DOHH2 (cell line): ENCODE data around the gene TSC2.

Source experiments
- EZH2phosphoT487 ChIP-seq: fragments of 200-600 bp; sonication (generic); IDR thresholded peaks from 2 replicates; pipeline ENCODE4 v1.6.1; 2017; ENCODE audit warnings: borderline replicate concordance, mild to moderate bottlenecking, antibody characterized with exemption, low read length, moderate library complexity, mixed read lengths
- TF ChIP-seq, protein P1 (sequence below): fragments of 200-600 bp; sonication (generic); IDR thresholded peaks from one replicate; pipeline ENCODE4 v1.5.1; 2014; ENCODE audit warnings: antibody characterized with exemption, mild to moderate bottlenecking, low read depth, low read length; ENCODE audit not compliant: poor library complexity, severe bottlenecking

DNA sequence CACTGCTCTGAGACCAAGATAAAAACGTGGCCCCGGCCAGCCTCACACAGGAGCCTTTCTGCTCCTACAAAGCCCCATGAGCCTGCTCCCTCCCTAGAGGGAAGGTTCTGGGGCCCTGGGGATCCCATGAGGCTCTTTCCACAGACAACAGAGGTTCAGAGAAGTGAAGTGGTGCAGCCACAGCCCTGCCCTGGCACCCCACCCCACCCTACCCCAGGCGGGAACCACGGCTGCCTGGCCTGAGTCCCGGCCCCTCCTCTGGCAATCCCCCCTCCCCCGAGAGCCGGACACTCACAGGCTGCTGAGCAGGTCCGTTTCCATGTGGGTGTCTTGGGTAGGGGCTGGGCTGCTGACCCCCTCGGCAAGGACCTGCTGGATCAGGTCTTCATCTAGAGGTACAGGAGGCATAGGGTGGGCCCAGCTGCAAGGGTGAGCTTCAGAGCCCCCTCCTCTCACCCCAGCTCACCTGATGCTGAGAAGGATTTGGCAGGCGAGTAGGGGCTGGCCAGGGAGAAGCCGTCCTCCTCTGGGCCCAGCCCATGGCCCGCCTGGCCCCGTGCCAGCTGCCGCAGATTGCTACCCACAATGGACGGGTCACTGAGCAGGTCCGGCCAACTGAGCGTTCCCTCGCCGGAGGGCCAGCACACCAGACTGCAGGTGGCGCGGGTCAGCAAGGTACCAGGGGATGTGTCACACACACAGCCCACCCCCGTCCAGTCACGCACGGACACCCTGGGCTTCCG lies 49.2 kb downstream of the TSC2 start:
- TF ChIP-seq, protein P1, sequence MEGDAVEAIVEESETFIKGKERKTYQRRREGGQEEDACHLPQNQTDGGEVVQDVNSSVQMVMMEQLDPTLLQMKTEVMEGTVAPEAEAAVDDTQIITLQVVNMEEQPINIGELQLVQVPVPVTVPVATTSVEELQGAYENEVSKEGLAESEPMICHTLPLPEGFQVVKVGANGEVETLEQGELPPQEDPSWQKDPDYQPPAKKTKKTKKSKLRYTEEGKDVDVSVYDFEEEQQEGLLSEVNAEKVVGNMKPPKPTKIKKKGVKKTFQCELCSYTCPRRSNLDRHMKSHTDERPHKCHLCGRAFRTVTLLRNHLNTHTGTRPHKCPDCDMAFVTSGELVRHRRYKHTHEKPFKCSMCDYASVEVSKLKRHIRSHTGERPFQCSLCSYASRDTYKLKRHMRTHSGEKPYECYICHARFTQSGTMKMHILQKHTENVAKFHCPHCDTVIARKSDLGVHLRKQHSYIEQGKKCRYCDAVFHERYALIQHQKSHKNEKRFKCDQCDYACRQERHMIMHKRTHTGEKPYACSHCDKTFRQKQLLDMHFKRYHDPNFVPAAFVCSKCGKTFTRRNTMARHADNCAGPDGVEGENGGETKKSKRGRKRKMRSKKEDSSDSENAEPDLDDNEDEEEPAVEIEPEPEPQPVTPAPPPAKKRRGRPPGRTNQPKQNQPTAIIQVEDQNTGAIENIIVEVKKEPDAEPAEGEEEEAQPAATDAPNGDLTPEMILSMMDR: no peak
- no peak for TF ChIP-seq EZH2phosphoT487
